NCI-H82 treated with DMSO at 0.1 percent for 48 hours (cell line): ENCODE results near the gene PAQR9.
"Not testable (repeated sequence)": the region's sequence is repeated elsewhere in the genome, so short reads cannot be mapped to it uniquely, and the experiment has no call there.

Experiments
- DNase-seq: peaks from one replicate; lab custom pipeline; 2025; ENCODE audit not compliant: unreplicated experiment; lab: John Stamatoyannopoulos, UW

Gene PAQR9, protein sequence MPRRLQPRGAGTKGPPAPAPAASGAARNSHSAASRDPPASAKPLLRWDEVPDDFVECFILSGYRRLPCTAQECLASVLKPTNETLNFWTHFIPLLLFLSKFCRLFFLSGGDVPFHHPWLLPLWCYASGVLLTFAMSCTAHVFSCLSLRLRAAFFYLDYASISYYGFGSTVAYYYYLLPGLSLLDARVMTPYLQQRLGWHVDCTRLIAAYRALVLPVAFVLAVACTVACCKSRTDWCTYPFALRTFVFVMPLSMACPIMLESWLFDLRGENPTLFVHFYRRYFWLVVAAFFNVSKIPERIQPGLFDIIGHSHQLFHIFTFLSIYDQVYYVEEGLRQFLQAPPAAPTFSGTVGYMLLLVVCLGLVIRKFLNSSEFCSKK

DNA sequence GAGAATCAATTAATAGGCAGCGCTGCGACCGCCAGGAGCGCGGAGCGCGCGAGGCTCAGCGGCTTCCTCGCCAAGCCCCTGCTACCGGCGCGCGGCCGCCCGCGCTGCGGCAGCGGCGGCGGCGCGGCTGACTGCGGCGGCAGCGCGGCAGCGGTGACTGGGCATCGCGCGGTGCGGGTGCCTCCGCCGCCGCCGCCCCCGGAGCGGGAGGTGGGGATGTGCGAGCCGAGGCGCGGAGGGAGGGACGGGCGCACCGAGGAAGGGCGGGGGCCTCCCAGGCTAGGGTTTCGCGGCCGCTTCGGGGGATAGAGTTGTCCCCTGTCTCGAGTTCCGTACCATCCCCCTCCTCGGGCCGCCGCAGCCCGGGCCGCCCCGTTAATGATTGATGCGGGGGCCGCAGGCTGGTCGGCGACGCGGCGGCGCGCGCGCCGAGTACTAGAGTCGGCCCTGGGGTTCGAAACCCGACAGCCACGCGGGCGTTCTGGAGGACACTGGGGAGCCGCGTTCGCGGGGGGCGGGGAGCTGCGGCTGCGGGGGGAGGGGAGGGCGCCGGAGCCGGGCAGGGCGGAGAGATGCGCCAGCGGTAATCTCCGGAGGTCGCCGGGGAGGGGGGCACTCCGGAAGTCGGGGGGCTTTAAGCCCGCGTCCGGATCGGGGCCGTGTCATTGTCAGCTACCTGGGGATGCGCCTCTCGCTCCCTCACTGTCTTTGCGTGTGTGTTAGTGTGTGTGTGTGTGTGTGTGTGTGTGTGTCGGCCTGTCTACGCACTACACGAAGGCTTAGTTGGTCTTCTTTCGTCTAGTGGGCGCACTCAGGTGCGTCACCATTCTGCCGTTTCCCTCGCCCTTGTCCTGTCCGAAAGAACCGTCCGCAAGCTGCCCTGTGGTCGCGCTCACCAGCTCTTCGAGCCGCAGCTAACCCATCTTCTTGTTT is at the start of gene PAQR9:
Gene PAQR9, minus strand, starts transcription at position 159 of the 933 bp plus-strand sequence. CDS start 338 bp downstream, outside the sequence.
- DNase-seq = peak; percentile 34

DNA sequence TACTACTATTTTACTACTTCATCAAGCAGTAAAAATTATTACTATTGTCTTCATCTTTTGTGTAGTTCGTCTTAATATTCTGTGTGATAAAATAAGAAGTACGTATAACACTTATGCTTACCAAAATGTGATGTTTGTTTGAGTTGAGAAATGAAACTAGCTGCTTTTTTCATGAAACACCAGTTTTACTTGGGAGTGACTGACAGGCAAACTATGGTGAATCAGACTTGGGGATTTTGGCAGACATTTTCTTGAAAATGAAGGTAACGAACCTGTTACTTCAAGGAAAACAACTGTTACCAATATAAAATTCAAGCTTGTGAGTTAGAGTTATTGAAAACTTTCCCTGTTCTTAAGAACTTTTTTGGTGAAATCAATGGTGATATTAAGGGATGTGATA is 48.2 kb upstream of the PAQR9 start:
- no peak for DNase-seq

DNA sequence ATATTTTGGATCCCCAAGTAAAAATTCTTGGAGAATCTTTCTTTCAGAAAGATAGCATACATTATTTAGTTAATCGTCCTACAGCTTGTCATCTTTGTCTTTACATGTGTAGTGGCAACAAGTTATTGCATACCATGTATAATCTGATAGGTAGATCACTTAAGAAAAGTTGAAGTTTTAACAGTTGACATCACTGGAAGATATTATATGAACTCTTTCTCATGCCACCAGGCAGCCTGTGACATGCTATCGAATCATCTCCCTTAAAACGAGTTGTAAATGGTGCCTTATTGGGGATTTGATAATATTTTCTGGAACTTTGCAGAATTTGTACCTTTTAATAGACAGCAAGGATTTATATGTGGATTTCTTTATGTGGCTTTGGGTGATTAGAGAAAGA is 46.5 kb upstream of the PAQR9 start:
- DNase-seq = no peak

- no peak for DNase-seq
Observed at GRCh38 chr3:143004823-143005222, 41.3 kb upstream of the PAQR9 start.

DNA sequence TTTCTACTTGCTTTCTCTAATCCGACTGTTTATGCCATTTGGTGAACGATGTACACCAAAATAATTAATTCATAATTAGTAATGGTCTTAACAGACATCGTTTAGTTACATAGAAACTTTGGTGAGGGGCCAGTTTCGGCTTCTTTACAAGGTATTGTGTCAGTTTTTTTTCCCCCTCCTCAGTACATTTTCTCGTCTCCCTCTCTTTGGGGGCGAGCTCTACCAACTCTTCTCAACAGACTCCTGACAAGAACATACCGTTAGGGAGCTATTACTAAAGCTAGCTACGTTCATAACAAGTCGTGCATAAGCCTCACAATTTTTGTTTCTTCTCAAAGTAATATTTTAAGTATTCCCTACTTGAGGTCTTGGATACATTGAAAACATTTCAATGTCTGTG is 39.3 kb upstream of the PAQR9 start:
- DNase-seq = no peak

GRCh38 chr3:143002083-143002712 is 38.7 kb upstream of the PAQR9 start:
- peak; percentile 49 for DNase-seq

- peak; percentile 94 for DNase-seq
Observed at GRCh38 chr3:143001369-143002082, 38.1 kb upstream of the PAQR9 start, which contains the start of gene U2SURP. TSS of gene U2SURP (plus strand) at chr3:143001570. CDS start at chr3:143001629, 59 bp downstream.

DNA sequence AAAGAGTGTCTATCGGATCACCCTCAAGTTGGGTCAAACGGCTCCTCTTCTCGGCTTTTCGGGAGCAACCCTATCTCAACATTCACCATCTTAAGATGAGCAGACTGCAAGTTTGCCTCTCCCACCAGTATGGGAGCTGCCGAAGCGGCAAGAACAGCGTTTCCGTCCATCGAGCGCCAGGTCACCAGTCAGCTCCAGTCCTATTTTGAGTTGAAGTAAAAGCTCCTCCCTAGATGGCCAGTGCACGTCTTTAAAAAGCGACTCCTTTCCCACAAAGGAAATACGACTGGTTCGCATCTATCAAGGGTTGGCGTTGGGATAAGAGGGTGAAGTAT is 37.5 kb upstream of the PAQR9 start:
- DNase-seq = no peak

DNA sequence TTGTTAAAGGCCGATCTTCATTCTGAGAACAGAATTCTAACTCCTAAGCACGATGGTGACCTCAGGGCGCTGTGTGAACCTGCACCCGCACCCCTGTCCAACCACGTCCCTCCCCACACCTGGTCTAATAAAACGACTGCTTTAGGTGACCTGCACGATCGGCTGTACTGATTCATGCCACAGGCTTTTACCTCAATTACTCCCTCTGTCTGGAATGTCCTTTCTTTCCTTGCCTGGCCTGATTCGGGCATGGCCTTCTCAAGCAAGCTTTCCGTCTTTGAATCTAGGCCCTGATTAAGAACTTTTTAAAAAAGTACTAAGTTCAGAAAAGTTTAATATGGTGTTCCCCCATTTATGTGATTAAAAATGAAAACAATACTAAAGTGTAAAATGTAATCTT is 37.1 kb upstream of the PAQR9 start:
- no peak for DNase-seq

GRCh38 chr3:142999881-143000280 is 36.4 kb upstream of the PAQR9 start:
- DNase-seq = no peak

DNA sequence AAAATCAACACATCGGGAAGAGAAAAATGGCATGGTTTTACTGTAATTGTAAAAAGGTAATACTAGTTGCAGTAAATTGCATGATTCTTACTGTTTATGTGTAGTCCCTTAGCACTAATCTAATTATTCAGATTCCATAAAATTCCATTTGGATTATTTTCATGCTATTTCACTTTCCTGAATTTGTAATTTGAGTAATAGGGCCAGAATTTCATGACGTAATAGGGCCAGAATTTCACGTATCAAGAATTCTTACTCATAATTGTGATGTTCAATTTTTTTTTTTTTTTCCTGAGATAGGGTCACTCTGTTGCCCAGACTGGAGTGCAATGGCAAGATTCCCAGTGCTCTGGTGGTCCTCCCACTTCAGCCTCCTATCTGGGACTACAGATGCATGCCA is 35.0 kb upstream of the PAQR9 start:
- no peak for DNase-seq

GRCh38 chr3:142997330-142997729 is 33.9 kb upstream of the PAQR9 start:
- DNase-seq = no peak

DNA sequence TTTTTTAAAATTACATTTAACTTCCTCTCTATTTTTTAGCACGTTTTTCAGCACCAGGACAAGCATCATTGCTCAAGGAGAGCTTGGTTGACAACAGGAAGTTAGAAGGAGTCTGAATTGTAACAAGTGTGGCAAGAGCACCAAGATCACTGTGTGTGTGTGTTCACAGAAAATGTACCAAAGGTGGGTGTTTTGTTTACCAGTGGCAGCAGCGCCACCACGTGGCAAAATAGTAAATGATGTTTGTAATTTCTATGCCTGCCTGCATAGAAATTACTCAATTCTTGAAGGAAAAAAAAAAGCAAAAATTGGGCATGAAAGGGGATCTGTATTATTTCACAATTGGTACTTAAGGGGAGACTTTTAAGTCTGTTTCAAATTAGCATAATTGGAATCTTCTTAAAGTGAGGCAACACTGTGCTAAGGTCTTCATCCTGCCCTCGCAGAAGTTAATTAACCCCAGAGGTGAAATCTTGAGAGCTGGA is 30.5 kb upstream of the PAQR9 start:
- peak; percentile 44 for DNase-seq

DNA sequence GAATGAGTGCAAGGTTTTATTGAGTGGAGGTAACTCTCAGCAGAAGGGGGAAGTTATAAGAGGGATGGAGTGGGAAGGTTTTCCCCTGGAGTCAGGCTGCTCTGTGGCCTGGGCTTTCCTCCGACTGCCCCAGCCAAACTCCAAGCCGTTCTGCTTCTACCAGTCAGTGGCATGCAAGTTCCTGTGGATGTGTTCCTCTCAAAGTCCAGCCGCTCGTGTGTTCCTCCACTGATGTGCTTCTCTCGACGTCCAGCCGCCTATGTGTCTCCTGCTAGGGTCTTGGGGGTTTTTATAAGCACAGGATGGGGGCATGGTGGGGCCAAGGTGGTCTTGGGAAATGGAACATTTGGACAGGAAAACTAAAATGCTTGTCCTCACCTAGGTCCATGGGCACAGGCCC is 28.8 kb upstream of the PAQR9 start:
- DNase-seq = no peak

DNA sequence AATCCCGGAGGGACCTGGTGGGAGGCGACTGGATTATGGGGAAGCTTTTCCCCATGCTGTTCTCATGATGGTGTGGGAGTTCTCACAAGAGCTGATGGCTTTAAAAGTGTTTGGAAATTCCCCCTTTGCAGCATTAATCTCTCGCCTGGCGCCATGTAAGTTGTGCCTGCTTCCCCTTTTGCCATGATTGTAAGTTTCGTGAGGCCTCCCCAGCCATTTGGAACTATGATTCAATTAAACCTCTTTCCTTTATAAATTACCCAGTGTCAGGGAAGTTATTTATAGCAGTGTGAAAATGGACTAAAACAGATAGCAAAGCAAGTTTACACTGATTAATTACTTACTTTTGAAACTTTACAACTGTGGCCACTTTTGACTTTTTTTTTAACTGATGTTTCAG is 27.2 kb upstream of the PAQR9 start:
- DNase-seq = no peak

DNA sequence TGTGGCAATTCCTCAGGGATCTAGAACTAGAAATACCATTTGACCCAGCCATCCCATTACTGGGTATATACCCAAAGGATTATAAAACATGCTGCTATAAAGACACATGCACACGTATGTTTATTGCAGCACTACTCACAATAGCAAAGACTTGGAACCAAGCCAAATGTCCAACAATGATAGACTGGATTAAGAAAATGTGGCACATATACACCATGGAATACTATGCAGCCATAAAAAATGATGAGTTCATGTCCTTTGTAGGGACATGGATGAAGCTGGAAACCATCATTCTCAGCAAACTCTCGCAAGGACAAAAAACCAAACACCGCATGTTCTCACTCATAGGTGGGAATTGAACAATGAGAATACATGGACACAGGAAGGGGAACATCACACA is 25.4 kb upstream of the PAQR9 start:
- not testable (repeated sequence) for DNase-seq

- DNase-seq = not testable (repeated sequence)
Observed at GRCh38 chr3:142988221-142988620, 24.7 kb upstream of the PAQR9 start.

DNA sequence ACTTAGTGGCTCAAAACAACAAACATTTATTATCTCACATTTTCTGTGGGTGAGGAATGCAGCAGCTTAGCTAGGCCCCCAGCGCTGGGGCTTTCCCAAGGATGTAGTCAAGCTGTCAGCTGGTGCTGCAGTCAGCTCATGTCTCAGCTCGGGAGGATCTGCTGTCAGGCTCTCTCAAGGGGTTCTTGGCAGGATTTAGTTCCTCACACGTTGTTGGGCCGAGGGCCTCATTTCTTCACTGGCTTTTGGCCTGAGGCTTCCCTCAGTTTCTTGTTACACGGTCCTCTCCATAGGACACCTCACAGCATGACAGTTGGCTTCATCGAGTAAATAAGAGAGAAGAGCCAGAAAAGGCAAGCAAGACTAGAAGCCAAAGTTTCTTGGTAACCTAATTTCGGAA is 24.2 kb upstream of the PAQR9 start:
- DNase-seq = no peak

DNA sequence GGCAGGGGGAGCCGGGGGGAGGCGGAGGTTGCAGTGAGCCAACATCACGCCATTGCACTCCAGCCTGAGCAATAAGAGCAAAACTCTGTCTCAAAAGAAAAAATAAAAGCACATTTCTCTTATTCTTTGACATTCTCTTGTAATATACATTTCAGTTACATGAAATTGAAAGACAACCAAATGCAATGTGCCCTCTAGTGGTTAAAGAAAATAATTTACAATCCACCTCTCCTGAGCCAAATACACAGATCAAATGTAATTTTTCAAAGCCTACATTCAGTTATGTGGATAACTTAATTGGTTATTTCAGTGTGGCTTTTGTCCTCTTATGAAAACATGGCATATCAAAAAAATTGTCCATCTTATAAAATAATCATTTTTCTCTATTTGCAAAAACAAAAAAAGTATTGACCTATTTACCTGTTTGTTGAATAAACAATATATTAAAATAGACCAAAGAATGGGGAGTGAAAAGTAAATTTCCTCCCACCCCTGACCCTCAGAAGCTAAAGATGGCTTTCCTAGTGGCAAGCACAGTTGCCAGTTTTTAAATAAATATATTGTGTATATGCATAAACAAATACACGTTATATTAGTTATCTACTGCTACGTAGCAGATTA is 23.7 kb upstream of the PAQR9 start:
- DNase-seq = peak; percentile 50

GRCh38 chr3:142984255-142984654 is 20.8 kb upstream of the PAQR9 start:
- DNase-seq = no peak
